Subcutaneous adipose tissue (tissue), 4 donors: ENCODE results near the gene POGLUT3. TPM values are rescaled to one million over a fixed set of nuclear protein-coding genes. Genes with fewer than 3 reads are reported as not detected.

ENCODE experiments used
- CTCF ChIP-seq: fragments of 450-650 bp; IDR thresholded peaks from one replicate; pipeline ENCODE4 v1.5.1; 2016; ENCODE audit warnings: low read depth, mild to moderate bottlenecking, control low read depth, antibody characterized with exemption, moderate library complexity
- total RNA-seq, 4 donors: library from RNA; depleted of rRNA; stranded (reverse); fragments of >200 nt; gene quantifications; one replicate each; pipeline ENCODE4 v1.1.0, GENCODE V29; 2016

POGLUT3 gene
- total RNA-seq, 4 donors from 2014 or later, result 17.8 to 29.3 (median 24.0) TPM

- TF ChIP-seq CTCF, result no peak
These were observed 31.8 kb downstream of the POGLUT3 start for GRCh38 chr11:108466405-108466804.

- TF ChIP-seq CTCF, result no peak
These were observed 44.9 kb downstream of the POGLUT3 start for GRCh38 chr11:108453207-108453835.

Other genes starting within 250 kb of the POGLUT3 start
- 1 to 10 TPM in 1 of 4 donors, not detected in 3; 1.5 TPM for gene C11orf65, start 30.9 kb downstream of the POGLUT3 start, total RNA-seq
- 1 to 10 TPM; 1.0 to 4.1 (median 2.5) TPM for gene EXPH5, start 95.4 kb upstream of the POGLUT3 start, total RNA-seq
- 10 to 100 TPM in 3 of 4 donors, 1 to 10 TPM in 1; 8.8 to 27.7 (median 14.6) TPM for gene DDX10, start 166.7 kb upstream of the POGLUT3 start, total RNA-seq